ENCODE results near the gene TIGIT.
A peak's percentile ranks its signal among the peaks of the same experiment; 100 is the strongest.

Gene TIGIT

DNA sequence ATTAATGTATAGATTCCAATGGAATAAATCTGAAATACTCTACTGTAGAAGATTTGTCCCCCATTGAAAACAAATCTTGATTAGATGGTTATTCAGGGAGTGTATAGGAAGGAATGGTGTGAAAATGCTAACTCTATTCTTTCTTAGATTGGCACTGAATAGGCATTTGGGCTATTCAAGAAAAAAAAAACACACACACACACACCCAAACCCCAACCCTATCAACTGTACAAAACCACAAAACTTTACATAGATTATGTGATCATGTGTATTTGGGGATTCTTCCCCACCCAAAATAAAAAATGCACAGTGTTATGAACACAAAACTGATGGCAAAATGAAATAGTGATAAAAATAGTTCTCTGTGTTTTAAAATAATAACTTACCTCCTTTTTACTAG is 61.8 kb downstream of the TIGIT start:
- DNase-seq: no peak

DNA sequence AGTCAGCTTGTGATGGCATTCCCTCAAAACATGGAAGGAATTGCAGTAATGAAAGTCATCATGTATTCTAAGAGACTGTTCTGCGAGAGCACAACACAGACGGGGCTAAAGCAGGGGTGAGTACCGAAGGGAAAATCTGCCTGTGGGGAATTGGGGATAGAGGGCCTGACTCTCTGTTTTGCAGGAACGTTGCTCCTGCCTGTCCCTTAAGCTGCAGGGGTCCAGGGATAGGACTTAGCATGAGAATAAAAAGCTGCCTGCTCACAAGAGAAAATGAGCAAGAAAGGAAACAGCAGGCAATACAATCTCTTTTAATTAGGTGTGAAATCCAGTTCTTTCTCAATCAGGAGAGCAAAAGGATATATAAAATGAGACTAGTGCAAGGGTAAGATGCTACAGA is 62.2 kb downstream of the TIGIT start:
- DNase-seq: peak; percentile 8

DNA sequence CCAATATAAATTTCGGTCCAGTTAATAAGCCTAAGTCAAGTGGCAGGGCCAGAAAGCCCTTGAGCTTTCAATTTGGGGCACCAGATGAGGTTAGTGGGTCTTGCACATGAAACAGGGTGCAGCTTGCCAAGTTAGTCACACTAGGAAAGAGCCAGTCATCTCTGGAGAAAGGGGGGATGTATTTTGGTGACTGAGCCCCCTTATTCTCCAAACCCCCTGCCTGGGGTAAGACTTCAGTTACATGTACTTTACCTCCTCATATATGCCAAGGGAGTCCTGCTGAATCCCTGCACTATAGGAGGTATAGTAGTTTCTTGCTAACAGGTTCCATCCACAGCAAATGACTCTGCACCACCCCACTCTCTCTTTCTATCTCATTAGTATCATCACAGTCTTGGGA is 62.7 kb downstream of the TIGIT start:
- no peak for DNase-seq

Data from fibroblast of skin of back (primary cell).